ENCODE results near the gene MTG1.

MTG1 gene

GRCh38 chr10:133394064-133394663 is at the start of gene MTG1:
MTG1 (plus strand) TSS chr10:133394157; CDS start chr10:133394221, 64 bp downstream.
- peak; percentile 72 to 94 (median 92) for DNase-seq (ENCODE audit: low read depth in 2 of 3, low spot score in 2 of 3)

GRCh38 chr10:133344236-133344635 is 49.7 kb upstream of the MTG1 start:
- DNase-seq (ENCODE audit: low read depth in 2 of 3, low spot score in 2 of 3), result no peak

- no peak for DNase-seq (ENCODE audit: low read depth in 2 of 3, low spot score in 2 of 3)
Measured at GRCh38 chr10:133346413-133346812, 47.5 kb upstream of the MTG1 start.

GRCh38 chr10:133347710-133348517 is 46.0 kb upstream of the MTG1 start:
- no peak for DNase-seq (ENCODE audit: low read depth in 2 of 3, low spot score in 2 of 3)

GRCh38 chr10:133349160-133349568 is 44.8 kb upstream of the MTG1 start:
- DNase-seq (ENCODE audit: low read depth in 2 of 3, low spot score in 2 of 3), result no peak

- DNase-seq (ENCODE audit: low read depth in 2 of 3, low spot score in 2 of 3), result no peak
Measured at GRCh38 chr10:133349577-133350011, 44.4 kb upstream of the MTG1 start.

- no peak for DNase-seq (ENCODE audit: low read depth in 2 of 3, low spot score in 2 of 3)
Measured at GRCh38 chr10:133350283-133350949, 43.5 kb upstream of the MTG1 start.

GRCh38 chr10:133350950-133351329 is 43.0 kb upstream of the MTG1 start:
- no peak for DNase-seq (ENCODE audit: low read depth in 2 of 3, low spot score in 2 of 3)

- no peak for DNase-seq (ENCODE audit: low read depth in 2 of 3, low spot score in 2 of 3)
Measured at GRCh38 chr10:133351408-133352318, 42.3 kb upstream of the MTG1 start.

- no peak for DNase-seq (ENCODE audit: low read depth in 2 of 3, low spot score in 2 of 3)
Measured at GRCh38 chr10:133353202-133353959, 40.6 kb upstream of the MTG1 start.

- DNase-seq (ENCODE audit: low read depth in 2 of 3, low spot score in 2 of 3), result no peak
Measured at GRCh38 chr10:133353988-133354605, 39.9 kb upstream of the MTG1 start.

GRCh38 chr10:133354672-133355240 is 39.2 kb upstream of the MTG1 start:
- DNase-seq (ENCODE audit: low read depth in 2 of 3, low spot score in 2 of 3), result no peak

GRCh38 chr10:133355266-133355665 is 38.7 kb upstream of the MTG1 start:
- no peak for DNase-seq (ENCODE audit: low read depth in 2 of 3, low spot score in 2 of 3)

GRCh38 chr10:133355991-133356390 is 38.0 kb upstream of the MTG1 start:
- no peak for DNase-seq (ENCODE audit: low read depth in 2 of 3, low spot score in 2 of 3)

GRCh38 chr10:133356549-133357284 is 37.2 kb upstream of the MTG1 start:
- no peak for DNase-seq (ENCODE audit: low read depth in 2 of 3, low spot score in 2 of 3)

GRCh38 chr10:133357285-133358161 is 36.4 kb upstream of the MTG1 start, which contains the start of gene FUOM:
FUOM (minus strand) TSS chr10:133358019; CDS start chr10:133358007, 12 bp downstream.
- DNase-seq (ENCODE audit: low read depth in 2 of 3, low spot score in 2 of 3), result peak; percentile 49 to 75 (median 61)

GRCh38 chr10:133358162-133358924 is 35.6 kb upstream of the MTG1 start:
- no peak for DNase-seq (ENCODE audit: low read depth in 2 of 3, low spot score in 2 of 3)

Measured in activated CD8-positive, alpha-beta memory T cell treated with anti-CD3 and anti-CD28 coated beads for 48 hours (primary cell).